Activated CD4-positive, alpha-beta T cell treated with anti-CD3 and anti-CD28 coated beads for 36 hours (primary cell): ENCODE measurements around the gene SMARCE1. TPM values are rescaled to one million over a fixed set of nuclear protein-coding genes. Genes with fewer than 3 reads are reported as not detected.

ENCODE experiments used
- ATAC-seq: fragments of 200-7000 bp; cut with Tn5 transposase; one replicate; pipeline ENCODE4 v1.10.0; 2021; ENCODE audit warnings: mild to moderate bottlenecking, moderate library complexity
- CTCF ChIA-PET: fragments of 350-600 bp; sonication (Branson Sonifier 250); formaldehyde crosslinking; loops from one replicate; lab custom pipeline; 2021; ENCODE audit warnings: antibody characterized with exemption; lab: Charles Lee
- POLR2A ChIA-PET: fragments of 350-600 bp; sonication (Branson Sonifier 250); formaldehyde crosslinking; loops from one replicate; lab custom pipeline; 2021; ENCODE audit warnings: antibody characterized with exemption, inconsistent platforms; lab: Charles Lee
- DNase-seq: peaks from one replicate; pipeline ENCODE4 v3.0.0-alpha.2; 2020
- H3K27ac Mint-ChIP-seq: one replicate; pipeline ENCODE4 v1.8.0; 2021; ENCODE audit warnings: mixed read lengths
- H3K27me3 Mint-ChIP-seq: one replicate; pipeline ENCODE4 v1.8.0; 2021; ENCODE audit warnings: mixed read lengths
- H3K36me3 Mint-ChIP-seq: one replicate; pipeline ENCODE4 v1.8.0; 2021; ENCODE audit warnings: low read depth, mixed read lengths
- H3K4me1 Mint-ChIP-seq: one replicate; pipeline ENCODE4 v1.8.0; 2021; ENCODE audit warnings: mixed read lengths
- H3K4me3 Mint-ChIP-seq: one replicate; pipeline ENCODE4 v1.8.0; 2021; ENCODE audit warnings: mild to moderate bottlenecking, moderate library complexity, mixed read lengths
- H3K9me3 Mint-ChIP-seq: one replicate; pipeline ENCODE4 v1.8.0; 2021; ENCODE audit warnings: low read depth, mixed read lengths
- intact Hi-C, 2 experiments: fragments of 100-400 bp; cut with DNase I in 1 of 2; cut with micrococcal nuclease in 1 of 2; formaldehyde crosslinking; loops; one replicate each; pipeline versions ENCODE4 v1.14.2 to v1.15.1; 2022 to 2024; cut with DNase I, micrococcal nuclease
- total RNA-seq, 2 experiments: library from RNA; stranded (reverse); gene quantifications; one replicate each; pipeline ENCODE4 v1.2.3, GENCODE V29; 2021

Gene SMARCE1
- total RNA-seq, 2 experiments from 2014 or later: 99.7 to 122 TPM

DNA sequence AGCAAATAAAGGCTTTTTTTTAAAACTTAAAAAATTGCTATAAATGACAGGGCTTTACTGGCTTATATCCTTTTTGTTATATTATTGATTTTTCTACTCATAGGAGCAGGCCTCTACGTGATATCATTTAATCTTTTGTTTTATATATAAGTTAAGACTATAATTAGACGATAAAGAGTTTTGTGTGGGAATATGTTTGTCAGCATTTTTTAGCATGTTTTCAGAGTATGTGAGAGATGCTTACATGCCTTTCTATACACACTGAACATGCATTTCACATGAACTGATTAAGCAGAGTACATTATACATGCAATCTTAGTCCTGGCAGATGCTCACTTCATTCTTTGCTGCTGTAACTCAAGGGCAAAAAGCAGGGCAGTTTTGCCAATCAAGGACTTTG is 25.0 kb upstream of the SMARCE1 start:
- peaks cover 18% of the 10 kb centered on the region for H3K27me3 Mint-ChIP-seq
- intact Hi-C loops: no loop called here

DNA sequence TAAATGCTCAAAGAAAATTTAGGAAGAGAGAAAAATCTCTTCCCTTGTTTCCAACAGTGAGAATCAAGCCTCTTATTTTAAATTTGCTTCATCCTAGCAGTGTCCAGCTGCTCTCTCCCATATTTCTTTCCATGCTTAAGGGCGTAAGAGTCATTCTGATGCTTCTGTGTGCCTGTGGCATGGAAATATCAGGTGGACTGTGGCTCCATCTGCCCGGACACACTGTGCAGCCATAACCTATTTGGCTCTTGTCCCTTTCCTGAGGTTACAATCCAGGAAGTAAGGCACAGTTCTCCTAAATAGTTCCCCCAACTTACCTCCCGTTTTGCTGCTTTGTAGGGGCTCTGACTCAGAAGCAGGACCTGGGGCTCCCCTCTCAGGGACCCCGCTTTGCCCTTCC is 23.7 kb upstream of the SMARCE1 start:
- ATAC-seq (no peak), DNase-seq (no peak)
- CTCF ChIA-PET: no interaction called here
- Mint-ChIP-seq H3K4me1 (no peaks in the 10 kb centered on the region), H3K27ac (no peak overlapping the region), H3K27me3 (peaks cover 15% of the 10 kb centered on the region), H3K36me3 (no peaks in the 10 kb centered on the region), H3K4me3 (no peak overlapping the region), H3K9me3 (no peaks in the 10 kb centered on the region)
- POLR2A ChIA-PET: no interaction called here
- intact Hi-C loops: no loop called here

More for the DNA sequence above, 25.0 kb upstream of the SMARCE1 start:
- ChIA-PET POLR2A (no interaction called here), CTCF (interaction anchor here (0.6 to 1.5 kb wide), 3 partner anchors 10 to 108 kb away, joined by 3 to 4 read pairs (median 3); no protein-coding TSS in a partner anchor)
- H3K4me3 Mint-ChIP-seq: no peak overlapping the region
- no peaks in the 10 kb centered on the region for H3K36me3 Mint-ChIP-seq
- no peaks in the 10 kb centered on the region for H3K9me3 Mint-ChIP-seq
- DNase-seq (no peak), ATAC-seq (no peak)
- H3K27ac Mint-ChIP-seq: no peak overlapping the region
- H3K4me1 Mint-ChIP-seq: no peaks in the 10 kb centered on the region

DNA sequence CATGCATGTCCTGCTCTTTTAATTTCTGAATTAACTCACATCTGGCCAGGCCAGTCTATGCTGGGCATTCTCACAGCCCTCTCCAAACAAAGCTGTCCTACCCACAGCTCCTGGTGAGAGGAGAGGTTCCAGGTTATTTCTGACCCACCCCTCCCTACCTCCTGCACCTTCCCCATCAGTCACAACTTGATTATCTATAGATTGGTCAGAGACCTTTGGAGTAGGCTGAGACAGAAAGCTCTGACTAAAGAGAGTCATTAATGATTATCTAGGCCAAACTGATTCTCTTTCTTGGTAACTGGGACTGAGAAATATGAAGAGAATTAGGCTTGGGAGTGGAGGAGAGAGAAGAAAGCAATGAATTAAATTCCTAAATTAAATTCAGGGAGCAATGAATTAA is 18.7 kb upstream of the SMARCE1 start:
- Mint-ChIP-seq H3K27me3 (peaks cover 25% of the 10 kb centered on the region), H3K4me3 (no peak overlapping the region), H3K36me3 (no peaks in the 10 kb centered on the region), H3K9me3 (no peaks in the 10 kb centered on the region), H3K4me1 (peaks cover 5% of the 10 kb centered on the region), H3K27ac (no peak overlapping the region)
- intact Hi-C loops: no loop called here
- POLR2A ChIA-PET: no interaction called here
- CTCF ChIA-PET: interaction anchor here (0.6 kb wide), 3 partner anchors 14 to 51 kb away, joined by 3 read pairs; no protein-coding TSS in a partner anchor
- no peak for DNase-seq
- ATAC-seq: no peak

DNA sequence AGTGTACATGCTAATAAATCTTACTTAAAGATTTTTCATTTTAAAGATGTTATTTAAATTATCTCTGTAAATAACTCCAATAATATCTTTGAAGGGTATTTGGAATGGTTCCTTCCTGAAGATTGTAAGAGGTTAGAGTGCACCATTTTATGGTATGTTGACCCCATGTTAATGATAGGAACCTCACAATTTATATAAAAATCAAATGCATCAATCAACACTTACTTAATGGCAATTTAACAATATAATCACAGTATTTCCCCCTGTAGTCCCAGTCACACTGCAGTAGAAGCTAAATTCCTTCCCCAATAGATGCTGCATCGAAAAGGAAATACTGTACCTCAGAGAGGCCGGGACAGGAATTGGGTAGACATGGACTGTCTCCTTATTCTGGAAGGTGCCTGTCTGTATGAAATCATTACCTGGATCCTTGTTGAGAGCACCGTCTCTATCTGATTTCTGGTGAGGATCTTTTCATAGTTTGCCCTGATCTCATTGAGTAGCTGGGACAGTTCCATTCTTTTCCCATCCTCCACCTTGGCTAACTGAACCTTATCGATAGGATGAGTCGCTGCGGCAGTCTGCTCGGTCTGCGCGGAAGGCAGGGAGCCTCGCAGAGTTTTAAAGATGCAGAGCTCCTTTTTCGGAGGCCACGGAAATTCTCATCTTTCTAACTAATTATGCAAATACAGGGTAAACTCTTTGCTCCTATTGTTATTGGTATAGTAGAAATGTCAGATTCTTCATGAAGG is 17.1 kb upstream of the SMARCE1 start, which contains the start of gene KRT222:
Gene KRT222 (minus strand): TSS at position 596 of the 752 bp plus-strand sequence. CDS start 78 bp downstream, at position 518.
- Mint-ChIP-seq H3K4me3 (peak within 1 kb of the TSS; percentile 54), H3K36me3 (no peaks in the 10 kb centered on the region), H3K27me3 (peaks cover 25% of the 10 kb centered on the region), H3K9me3 (no peaks in the 10 kb centered on the region), H3K4me1 (peaks cover 9% of the 10 kb centered on the region), H3K27ac (no peak within 1 kb of the TSS)
- POLR2A ChIA-PET: no interaction called here
- ATAC-seq (no peak), DNase-seq (no peak)
- intact Hi-C loops: no loop called here
- CTCF ChIA-PET: interaction anchor here (0.7 to 1.5 kb wide), 2 partner anchors 9 to 447 kb away, joined by 3 read pairs; no protein-coding TSS in a partner anchor

DNA sequence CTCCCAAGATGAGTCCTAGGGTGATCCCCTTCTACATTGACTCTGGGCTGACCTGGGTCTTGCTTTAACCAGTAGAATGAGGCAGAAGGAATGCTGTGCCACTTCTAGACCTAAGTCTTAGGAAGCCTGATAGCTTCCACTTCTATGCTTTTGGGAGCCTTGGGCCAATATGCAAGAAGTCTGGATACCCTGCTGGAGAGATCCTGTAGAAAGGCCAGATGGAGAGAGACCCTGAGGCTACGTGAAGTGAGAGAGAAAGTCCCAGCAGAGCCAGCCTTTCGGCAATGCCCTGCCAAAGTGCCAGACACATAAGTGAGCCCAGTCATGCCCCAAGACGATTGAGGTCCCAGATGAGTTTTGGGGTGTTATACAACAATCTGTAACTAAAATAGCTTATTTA is 15.6 kb upstream of the SMARCE1 start:
- Mint-ChIP-seq H3K36me3 (no peaks in the 10 kb centered on the region), H3K9me3 (no peaks in the 10 kb centered on the region), H3K4me3 (no peak overlapping the region), H3K27ac (no peak overlapping the region), H3K4me1 (peaks cover 11% of the 10 kb centered on the region), H3K27me3 (peaks cover 26% of the 10 kb centered on the region)
- ATAC-seq (no peak), DNase-seq (no peak)
- intact Hi-C loops: no loop called here
- CTCF ChIA-PET: interaction anchor here (0.6 kb wide), 1 partner anchor 409 kb away, joined by 3 read pairs; no protein-coding TSS in a partner anchor
- POLR2A ChIA-PET: no interaction called here

DNA sequence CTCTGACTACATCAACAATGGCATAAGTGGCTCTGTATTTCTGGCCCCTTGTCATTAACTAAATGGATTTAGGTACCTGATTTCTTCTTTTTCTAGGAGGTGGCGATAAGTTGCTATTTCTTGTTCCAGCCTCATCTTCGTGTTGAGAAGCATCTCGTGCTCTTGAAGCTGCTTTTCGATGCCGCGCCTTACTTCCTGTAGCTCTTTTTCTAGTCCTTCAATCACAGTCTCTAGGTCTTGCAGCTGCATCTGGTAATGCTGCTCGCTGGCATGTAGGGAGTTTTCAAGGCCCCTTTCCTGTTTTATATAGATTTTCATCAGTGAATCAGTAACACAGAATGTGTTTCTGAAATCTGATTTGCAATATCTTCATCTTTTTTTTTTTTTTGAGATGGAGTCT is 12.3 kb upstream of the SMARCE1 start:
- DNase-seq: peak; percentile 25
- Mint-ChIP-seq H3K27ac (no peak overlapping the region), H3K36me3 (no peaks in the 10 kb centered on the region), H3K4me3 (no peak overlapping the region), H3K9me3 (no peaks in the 10 kb centered on the region), H3K27me3 (peaks cover 14% of the 10 kb centered on the region), H3K4me1 (peaks cover 8% of the 10 kb centered on the region)
- intact Hi-C loops: no loop called here
- ATAC-seq: no peak
- CTCF ChIA-PET: interaction anchor here (0.6 kb wide), 1 partner anchor 265 kb away, joined by 3 read pairs; no protein-coding TSS in a partner anchor
- POLR2A ChIA-PET: interaction anchor here (0.7 kb wide), 1 partner anchor 16 kb away, joined by 11 read pairs; no protein-coding TSS in a partner anchor

DNA sequence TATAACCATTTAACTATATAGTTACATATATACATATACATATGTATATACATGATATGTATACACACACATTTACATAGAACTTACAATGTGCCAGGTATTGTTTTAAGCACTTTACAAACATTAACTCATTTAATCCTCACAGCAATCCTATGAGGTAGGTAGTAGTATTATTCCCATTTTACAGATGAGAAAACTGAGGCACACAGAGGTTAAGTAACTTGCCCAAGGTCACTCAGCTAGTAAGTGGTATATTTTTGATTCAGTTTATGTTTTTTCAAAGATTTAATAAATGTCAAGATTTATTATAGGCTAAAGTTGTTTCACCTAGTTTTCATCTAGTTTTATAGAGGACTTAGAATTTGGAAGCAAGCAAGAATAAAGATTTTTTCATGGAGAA is 10.8 kb upstream of the SMARCE1 start:
- Mint-ChIP-seq H3K27me3 (peaks cover 8% of the 10 kb centered on the region), H3K27ac (no peak overlapping the region), H3K9me3 (no peaks in the 10 kb centered on the region), H3K4me3 (no peak overlapping the region), H3K36me3 (no peaks in the 10 kb centered on the region), H3K4me1 (peaks cover 5% of the 10 kb centered on the region)
- intact Hi-C loops: no loop called here
- ATAC-seq (no peak), DNase-seq (no peak)
- CTCF ChIA-PET: no interaction called here
- POLR2A ChIA-PET: no interaction called here

DNA sequence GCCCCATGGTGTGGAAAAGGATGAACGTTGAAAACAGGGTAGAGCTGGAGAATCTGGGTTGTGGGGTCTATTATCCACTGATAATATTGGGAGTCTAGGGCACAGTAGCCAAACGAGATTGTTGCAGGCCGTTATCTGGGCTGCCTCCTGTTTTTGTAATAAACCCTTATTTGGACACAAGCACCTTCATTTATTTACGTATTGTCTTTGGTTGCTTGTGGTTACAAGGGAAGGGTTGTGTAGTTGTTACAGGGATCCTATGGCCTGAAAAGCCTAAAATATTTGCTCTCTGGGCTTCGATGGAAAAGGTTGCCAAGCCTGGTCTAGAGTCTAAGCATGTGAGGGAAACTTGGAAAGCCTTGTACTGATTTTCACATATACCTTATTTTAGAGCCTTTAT is 4.3 kb upstream of the SMARCE1 start:
- no peak overlapping the region for H3K27ac Mint-ChIP-seq
- H3K4me1 Mint-ChIP-seq: peaks cover 10% of the 10 kb centered on the region
- peaks cover 4% of the 10 kb centered on the region for H3K36me3 Mint-ChIP-seq
- ChIA-PET CTCF (interaction anchor here (1.1 kb wide), 1 partner anchor 14 kb away, joined by 3 read pairs; no protein-coding TSS in a partner anchor), POLR2A (no interaction called here)
- intact Hi-C loops: no loop called here
- H3K9me3 Mint-ChIP-seq: no peaks in the 10 kb centered on the region
- DNase-seq: no peak
- H3K4me3 Mint-ChIP-seq: no peak overlapping the region
- H3K27me3 Mint-ChIP-seq: no peaks in the 10 kb centered on the region
- no peak for ATAC-seq

DNA sequence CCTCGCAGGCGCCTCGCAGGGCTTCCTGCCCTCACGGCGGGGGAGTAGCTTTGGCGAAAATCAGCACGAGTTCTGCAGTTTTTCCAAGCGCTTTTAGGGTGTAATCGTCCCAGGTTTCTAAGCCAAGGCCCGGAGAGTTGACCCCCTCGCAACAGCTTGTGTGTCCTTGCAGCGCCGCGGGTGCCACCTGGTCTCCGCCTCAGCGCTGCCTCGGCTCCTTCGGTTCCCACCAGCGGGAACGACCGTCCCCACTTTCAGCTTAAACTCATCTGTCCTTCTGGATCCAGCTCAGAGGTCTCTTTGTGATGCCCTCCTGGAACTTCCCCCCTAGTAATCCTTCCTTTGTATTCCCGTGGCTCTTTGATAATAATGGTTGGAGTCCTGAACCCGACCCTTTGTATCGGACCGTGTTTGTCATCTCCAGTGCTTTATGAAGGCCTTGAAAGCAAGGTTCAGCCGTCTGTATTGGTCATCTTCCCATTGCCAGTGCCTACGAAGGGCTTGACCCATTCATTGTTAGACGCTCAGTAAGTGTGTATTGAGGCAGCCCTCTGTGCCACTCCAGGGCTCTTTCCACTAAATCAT is 858 bp upstream of the SMARCE1 start:
- Mint-ChIP-seq H3K9me3 (no peaks in the 10 kb centered on the region), H3K4me3 (peak overlapping the region; percentile 97), H3K4me1 (peaks cover 35% of the 10 kb centered on the region), H3K27me3 (no peaks in the 10 kb centered on the region), H3K36me3 (peaks cover 20% of the 10 kb centered on the region), H3K27ac (peak overlapping the region; percentile 99)
- ATAC-seq (peak; percentile 35), DNase-seq (no peak)
- ChIA-PET CTCF (interaction anchor here (0.7 to 3.5 kb wide), 6 partner anchors 24 to 1603 kb away, joined by 3 to 18 read pairs (median 4); no protein-coding TSS in a partner anchor), POLR2A (interaction anchor here (0.6 to 2.9 kb wide), 7 partner anchors 29 to 1017 kb away, joined by 3 to 22 read pairs (median 4); no protein-coding TSS in a partner anchor)
- intact Hi-C loops: loop anchor here (1.0 to 2.0 kb wide), 3 partner anchors 28 to 87 kb away; no protein-coding TSS in a partner anchor

DNA sequence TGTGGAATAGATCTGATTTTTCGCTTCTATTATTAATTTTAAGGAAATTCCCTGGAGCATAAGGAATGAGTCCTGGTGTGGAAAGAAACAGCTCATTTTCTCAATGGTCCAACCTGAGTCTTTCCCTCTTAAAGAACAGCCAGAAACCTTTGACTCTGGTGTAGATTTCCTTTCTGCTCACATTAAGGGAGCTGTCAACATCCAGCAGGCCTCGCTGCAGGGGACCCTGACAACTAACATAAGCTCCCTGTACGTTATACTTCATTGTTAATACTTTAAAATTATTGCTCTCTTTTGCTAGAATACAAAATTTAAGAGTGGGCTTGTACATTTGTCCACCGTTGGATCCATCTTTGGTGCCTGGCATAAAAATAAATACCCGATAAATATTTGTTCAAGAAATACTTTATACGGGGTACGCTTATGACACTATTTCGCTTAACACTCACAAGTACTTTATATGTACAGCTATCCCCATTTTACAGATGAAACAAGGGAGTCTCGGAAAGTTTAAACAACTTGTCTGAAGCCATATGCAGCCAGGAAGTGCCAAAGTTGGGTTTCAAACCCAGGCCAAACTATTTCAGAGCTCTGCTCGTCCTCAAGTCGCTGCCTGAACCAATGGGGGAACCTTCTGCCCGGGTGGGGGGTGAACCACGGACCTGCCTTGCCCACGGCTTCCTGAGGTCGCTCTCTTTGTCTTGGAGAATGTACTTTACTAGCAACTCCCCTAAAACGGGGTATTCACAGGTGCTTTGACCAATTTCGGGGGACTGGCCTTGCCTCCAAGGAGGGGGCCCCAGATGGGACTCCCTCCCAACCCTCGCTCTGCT is 611 bp downstream of the SMARCE1 start:
- H3K4me3 Mint-ChIP-seq: peak overlapping the region; percentile 97
- ChIA-PET POLR2A (interaction anchor here (0.6 to 2.9 kb wide), 16 partner anchors 22 to 1599 kb away, joined by 3 to 22 read pairs (median 4); partner anchors contain the start of gene TOP2A), CTCF (interaction anchor here (0.6 to 3.6 kb wide), 15 partner anchors 12 to 227 kb away, joined by 3 to 18 read pairs (median 4); no protein-coding TSS in a partner anchor)
- no peaks in the 10 kb centered on the region for H3K9me3 Mint-ChIP-seq
- intact Hi-C loops: loop anchor here in 1 of 2 experiments (1.0 kb wide), 2 partner anchors 48 to 172 kb away; no protein-coding TSS in a partner anchor
- H3K4me1 Mint-ChIP-seq: peaks cover 46% of the 10 kb centered on the region
- H3K27ac Mint-ChIP-seq: peak overlapping the region; percentile 99
- peak; percentile 47 for ATAC-seq
- DNase-seq: peak; percentile 64
- no peaks in the 10 kb centered on the region for H3K27me3 Mint-ChIP-seq
- peaks cover 30% of the 10 kb centered on the region for H3K36me3 Mint-ChIP-seq
